ENCODE measurements around the gene IL34.
"Not testable (repeated sequence)": the region's sequence is repeated elsewhere in the genome, so short reads cannot be mapped to it uniquely, and the experiment has no call there.

Gene IL34

GRCh38 chr16:70646260-70647241, at the start of gene IL34:
TSS of gene IL34 (plus strand) at chr16:70646559. CDS start at chr16:70646948, 389 bp downstream.
- DNase-seq (ENCODE audit: low spot score): no peak

GRCh38 chr16:70597135-70597835, 49.1 kb upstream of the IL34 start:
- no peak for DNase-seq (ENCODE audit: low spot score)

GRCh38 chr16:70598937-70599503, 47.3 kb upstream of the IL34 start:
- DNase-seq (ENCODE audit: low spot score): no peak

GRCh38 chr16:70600730-70601129, 45.6 kb upstream of the IL34 start:
- DNase-seq (ENCODE audit: low spot score): no peak

GRCh38 chr16:70601576-70602575, 44.5 kb upstream of the IL34 start:
- DNase-seq (ENCODE audit: low spot score): no peak

GRCh38 chr16:70602831-70603230, 43.5 kb upstream of the IL34 start:
- no peak for DNase-seq (ENCODE audit: low spot score)

- peak; percentile 14 for DNase-seq (ENCODE audit: low spot score)
Measured at GRCh38 chr16:70604407-70605282, 41.7 kb upstream of the IL34 start.

- DNase-seq (ENCODE audit: low spot score): no peak
Measured at GRCh38 chr16:70605283-70605657, 41.1 kb upstream of the IL34 start.

GRCh38 chr16:70608521-70608920, 37.8 kb upstream of the IL34 start:
- no peak for DNase-seq (ENCODE audit: low spot score)

GRCh38 chr16:70610273-70611223, 35.8 kb upstream of the IL34 start:
- DNase-seq (ENCODE audit: low spot score): no peak

GRCh38 chr16:70611224-70611598, 35.1 kb upstream of the IL34 start:
- DNase-seq (ENCODE audit: low spot score): no peak

GRCh38 chr16:70611785-70612303, 34.5 kb upstream of the IL34 start:
- no peak for DNase-seq (ENCODE audit: low spot score)

GRCh38 chr16:70612931-70613330, 33.4 kb upstream of the IL34 start:
- no peak for DNase-seq (ENCODE audit: low spot score)

- DNase-seq (ENCODE audit: low spot score): no peak
Measured at GRCh38 chr16:70614208-70614951, 32.0 kb upstream of the IL34 start.

GRCh38 chr16:70615945-70616344, 30.4 kb upstream of the IL34 start:
- no peak for DNase-seq (ENCODE audit: low spot score)

- not testable (repeated sequence) for DNase-seq (ENCODE audit: low spot score)
Measured at GRCh38 chr16:70621864-70622263, 24.5 kb upstream of the IL34 start.

GRCh38 chr16:70627696-70628095, 18.7 kb upstream of the IL34 start:
- no peak for DNase-seq (ENCODE audit: low spot score)

GRCh38 chr16:70630960-70631745, 15.2 kb upstream of the IL34 start:
- DNase-seq (ENCODE audit: low spot score): no peak

All from putamen (tissue), 1 donor.